GM18951 (cell line): ENCODE data around the gene SMIM8.

Source experiments
- POLR2A ChIP-seq: IDR thresholded peaks from 4 replicates; pipeline ENCODE4 v1.6.1; 2011; ENCODE audit warnings: mild to moderate bottlenecking; ENCODE audit not compliant: insufficient read length, insufficient read depth; ENCODE audit errors: extremely low read depth
- in situ Hi-C: fragments of 300-500 bp; cut with MboI; formaldehyde crosslinking; loops from one replicate; pipeline ENCODE4 v1.12.0; 2022; ENCODE audit warnings: low sequenced_read_pairs, mixed read lengths, inconsistent platforms; ENCODE audit not compliant: unreplicated experiment

Gene SMIM8

DNA sequence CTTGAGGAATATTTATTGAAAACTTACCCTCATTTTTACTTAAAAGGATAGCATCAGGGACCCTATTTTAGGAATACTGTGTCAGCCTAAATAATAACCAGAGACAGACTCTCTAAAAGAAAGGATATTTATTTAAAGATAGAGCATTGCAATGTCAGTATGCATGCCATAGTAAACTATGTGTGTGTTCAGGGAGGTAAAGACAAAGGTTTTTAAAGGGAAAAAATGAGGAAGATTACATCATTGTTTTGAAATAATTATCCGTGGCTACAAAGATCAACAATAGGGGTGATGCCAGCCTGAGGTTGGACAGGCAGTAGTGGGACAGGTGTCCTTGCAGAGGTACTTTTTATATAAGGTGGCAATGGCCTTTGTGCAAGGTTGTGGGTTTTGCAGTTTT, 61.6 kb downstream of the SMIM8 start:
- no peak for TF ChIP-seq POLR2A
- in situ Hi-C loops = loop anchor here (25.0 kb wide), 1 partner anchor 1478 kb away; no protein-coding TSS in a partner anchor

DNA sequence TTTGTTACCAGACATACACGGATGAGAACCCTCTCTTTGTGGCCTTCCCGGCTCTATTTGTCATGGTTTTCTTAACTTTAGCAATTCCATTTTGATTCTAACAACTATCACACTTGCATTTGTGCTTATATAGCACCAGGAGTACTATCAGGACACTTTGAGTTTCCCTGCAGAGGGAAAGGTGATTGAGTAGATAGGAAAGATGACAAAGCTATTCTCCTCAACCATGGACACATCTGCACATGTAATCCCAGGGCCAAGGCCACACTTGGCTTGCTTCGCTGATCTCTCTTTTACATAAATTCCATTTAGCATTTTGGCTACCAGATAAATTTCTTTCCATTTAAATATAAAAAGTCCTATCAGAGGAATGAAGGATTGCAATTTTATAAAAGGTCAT, 62.1 kb downstream of the SMIM8 start:
- in situ Hi-C loops = loop anchor here (25.0 kb wide), 1 partner anchor 1478 kb away; no protein-coding TSS in a partner anchor

DNA sequence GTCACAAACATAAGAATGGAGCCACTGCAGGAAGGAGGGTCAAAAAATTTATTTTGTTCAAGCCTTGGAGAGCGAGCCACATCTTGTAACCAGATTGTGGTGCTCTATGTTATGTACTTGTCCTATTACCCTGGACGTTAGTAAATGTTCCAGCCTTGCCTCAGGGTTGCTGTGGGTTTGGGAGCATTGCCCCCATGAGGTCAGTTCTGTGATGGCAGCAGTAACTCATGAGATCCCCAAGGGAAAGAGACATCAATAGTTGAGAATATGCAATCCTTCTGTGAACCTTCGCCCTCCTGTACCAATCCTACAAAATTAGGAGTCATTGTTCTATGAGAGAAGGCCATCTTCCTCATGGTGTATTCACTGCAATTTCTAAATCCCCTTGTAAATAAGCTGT, 68.9 kb downstream of the SMIM8 start:
- TF ChIP-seq POLR2A = no peak
- in situ Hi-C loops = loop anchor here (25.0 kb wide), 1 partner anchor 1471 kb away; no protein-coding TSS in a partner anchor

More for the DNA sequence above, 62.1 kb downstream of the SMIM8 start:
- no peak for TF ChIP-seq POLR2A
